RWPE1 (cell line): Measurements from ENCODE around the gene SERPINA3.

ENCODE experiments used
- CTCF ChIA-PET: fragments of 350-600 bp; sonication (Branson Sonifier 250); formaldehyde crosslinking; extraction: SDS; loops from one replicate; lab custom pipeline; 2021; lab: Yijun Ruan, JAX
- POLR2A ChIA-PET: fragments of 400-600 bp; formaldehyde crosslinking; extraction: SDS; loops from one replicate; lab custom pipeline; 2020; ENCODE audit warnings: antibody characterized with exemption; ENCODE audit not compliant: low non-redundant PET; lab: Yijun Ruan, JAX
- DNase-seq: peaks from one replicate; pipeline ENCODE4 v3.0.0; 2012; ENCODE audit warnings: low spot score
- H3K27ac ChIP-seq: fragments of 450-650 bp; 2 replicates; pipeline ENCODE4 v1.5.1; 2017
- CTCF ChIP-seq: fragments of 450-650 bp; conservative IDR thresholded peaks from 2 replicates; pipeline ENCODE4 v1.5.1; 2017; ENCODE audit warnings: low read depth, mild to moderate bottlenecking

Gene SERPINA3

GRCh38 chr14:94673071-94673470 lies 60.9 kb downstream of the SERPINA3 start:
- no peak overlapping the region for H3K27ac ChIP-seq
- CTCF ChIA-PET, result no interaction called here
- POLR2A ChIA-PET, result no interaction called here
- no peak for TF ChIP-seq CTCF
- no peak for DNase-seq
